Measurements from ENCODE around the gene SUSD4. TPM values are rescaled to one million over a fixed set of nuclear protein-coding genes. Genes with fewer than 3 reads are reported as not detected.

SUSD4 gene
- polyA plus RNA-seq, 1 of the 3 experiments (the other 2 are of a cell fraction): 0.31 TPM

DNA sequence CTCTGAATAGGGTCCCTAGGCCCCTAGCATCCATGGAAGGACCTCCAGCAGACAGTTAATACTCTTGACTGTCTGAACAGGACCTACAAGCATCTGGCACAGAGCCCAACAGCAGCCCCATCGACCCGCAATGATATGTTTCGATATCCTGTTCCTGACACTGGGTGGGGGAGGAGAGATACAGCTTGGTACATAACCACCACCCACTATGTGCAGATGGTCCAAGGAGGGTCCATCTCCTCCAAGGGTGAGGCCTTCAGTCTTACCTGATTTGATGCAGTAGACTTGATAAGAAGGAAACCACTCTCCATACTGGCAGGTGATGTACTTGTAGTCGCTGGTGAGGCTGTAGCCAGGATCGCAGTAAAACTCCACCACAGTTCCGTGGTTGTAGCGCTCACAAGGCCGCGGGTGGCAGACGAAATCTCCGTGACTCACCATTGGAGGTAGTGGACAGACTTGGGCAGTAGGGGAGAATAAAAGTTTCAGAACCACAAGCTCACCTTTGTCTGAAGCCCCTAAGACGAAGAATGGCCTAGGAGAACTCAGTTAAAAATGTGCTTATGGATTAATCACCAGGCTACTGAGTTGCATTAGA lies 134.9 kb downstream of the SUSD4 start:
- Histone ChIP-seq H3F3A (replicated peaks; ENCODE audit: insufficient read depth) (peaks cover 14% of the 10 kb centered on the region), H2AFZ (ENCODE audit: low read depth) (no peak overlapping the region), H3K9me2 (no peaks in the 10 kb centered on the region), H3K36me3 (replicated peaks in 1 of 2; ENCODE audit: control insufficient read depth in 1 of 2, insufficient read depth in 2 of 2, low read length in 1 of 2) (no peaks in the 10 kb centered on the region), H3K79me2 (ENCODE audit: insufficient read depth) (no peaks in the 10 kb centered on the region), H3K4me2 (no peak overlapping the region), H3K27ac (ENCODE audit: low read depth in 2 of 2, low read length in 1 of 2) (no peak overlapping the region), H3K4me1 (ENCODE audit: control insufficient read depth in 1 of 2, insufficient read depth in 2 of 2, low read depth in 1 of 2, low read length in 1 of 2) (peaks cover 0 to 17% of the 10 kb centered on the region in 2 experiments; a peak in 1 of 4 replicates), H3K9me3 (no peaks in the 10 kb centered on the region), H4K20me1 (ENCODE audit: insufficient read depth) (no peaks in the 10 kb centered on the region), H3K27me3 (ENCODE audit: insufficient read depth) (no peaks in the 10 kb centered on the region; the same call in 1 of the 2 replicates), H3K4me3 (ENCODE audit: low read depth in 2 of 2, low read length in 1 of 2) (no peak overlapping the region), H3K9ac (no peak overlapping the region)
- ChIA-PET CTCF (no interaction called here), POLR2A (no interaction called here)
- TF ChIP-seq RAD21 (IDR thresholded peaks at IDR 0.05; ENCODE audit: low read length) (no peak), NFIC (IDR thresholded peaks at IDR 0.05; ENCODE audit: borderline replicate concordance) (no peak), JUND (IDR thresholded peaks at IDR 0.05) (no peak), MXI1 (IDR thresholded peaks at IDR 0.05; ENCODE audit: low read depth, low read length) (no peak), CHD2 (IDR thresholded peaks at IDR 0.05; ENCODE audit: low read length, partially characterized antibody) (no peak), TEAD4 (IDR thresholded peaks at IDR 0.05; ENCODE audit: borderline replicate concordance, insufficient read depth) (no peak), TCF12 (IDR thresholded peaks at IDR 0.05) (no peak)
- TF ChIP-seq, protein P1, sequence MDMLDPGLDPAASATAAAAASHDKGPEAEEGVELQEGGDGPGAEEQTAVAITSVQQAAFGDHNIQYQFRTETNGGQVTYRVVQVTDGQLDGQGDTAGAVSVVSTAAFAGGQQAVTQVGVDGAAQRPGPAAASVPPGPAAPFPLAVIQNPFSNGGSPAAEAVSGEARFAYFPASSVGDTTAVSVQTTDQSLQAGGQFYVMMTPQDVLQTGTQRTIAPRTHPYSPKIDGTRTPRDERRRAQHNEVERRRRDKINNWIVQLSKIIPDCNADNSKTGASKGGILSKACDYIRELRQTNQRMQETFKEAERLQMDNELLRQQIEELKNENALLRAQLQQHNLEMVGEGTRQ (IDR thresholded peaks at IDR 0.05; ENCODE audit: borderline replicate concordance, low read depth, low read length): no peak
- TF ChIP-seq, protein P2, sequence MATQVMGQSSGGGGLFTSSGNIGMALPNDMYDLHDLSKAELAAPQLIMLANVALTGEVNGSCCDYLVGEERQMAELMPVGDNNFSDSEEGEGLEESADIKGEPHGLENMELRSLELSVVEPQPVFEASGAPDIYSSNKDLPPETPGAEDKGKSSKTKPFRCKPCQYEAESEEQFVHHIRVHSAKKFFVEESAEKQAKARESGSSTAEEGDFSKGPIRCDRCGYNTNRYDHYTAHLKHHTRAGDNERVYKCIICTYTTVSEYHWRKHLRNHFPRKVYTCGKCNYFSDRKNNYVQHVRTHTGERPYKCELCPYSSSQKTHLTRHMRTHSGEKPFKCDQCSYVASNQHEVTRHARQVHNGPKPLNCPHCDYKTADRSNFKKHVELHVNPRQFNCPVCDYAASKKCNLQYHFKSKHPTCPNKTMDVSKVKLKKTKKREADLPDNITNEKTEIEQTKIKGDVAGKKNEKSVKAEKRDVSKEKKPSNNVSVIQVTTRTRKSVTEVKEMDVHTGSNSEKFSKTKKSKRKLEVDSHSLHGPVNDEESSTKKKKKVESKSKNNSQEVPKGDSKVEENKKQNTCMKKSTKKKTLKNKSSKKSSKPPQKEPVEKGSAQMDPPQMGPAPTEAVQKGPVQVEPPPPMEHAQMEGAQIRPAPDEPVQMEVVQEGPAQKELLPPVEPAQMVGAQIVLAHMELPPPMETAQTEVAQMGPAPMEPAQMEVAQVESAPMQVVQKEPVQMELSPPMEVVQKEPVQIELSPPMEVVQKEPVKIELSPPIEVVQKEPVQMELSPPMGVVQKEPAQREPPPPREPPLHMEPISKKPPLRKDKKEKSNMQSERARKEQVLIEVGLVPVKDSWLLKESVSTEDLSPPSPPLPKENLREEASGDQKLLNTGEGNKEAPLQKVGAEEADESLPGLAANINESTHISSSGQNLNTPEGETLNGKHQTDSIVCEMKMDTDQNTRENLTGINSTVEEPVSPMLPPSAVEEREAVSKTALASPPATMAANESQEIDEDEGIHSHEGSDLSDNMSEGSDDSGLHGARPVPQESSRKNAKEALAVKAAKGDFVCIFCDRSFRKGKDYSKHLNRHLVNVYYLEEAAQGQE (IDR thresholded peaks at IDR 0.05; ENCODE audit: low read depth, low read length): no peak
- TF ChIP-seq, protein P3, sequence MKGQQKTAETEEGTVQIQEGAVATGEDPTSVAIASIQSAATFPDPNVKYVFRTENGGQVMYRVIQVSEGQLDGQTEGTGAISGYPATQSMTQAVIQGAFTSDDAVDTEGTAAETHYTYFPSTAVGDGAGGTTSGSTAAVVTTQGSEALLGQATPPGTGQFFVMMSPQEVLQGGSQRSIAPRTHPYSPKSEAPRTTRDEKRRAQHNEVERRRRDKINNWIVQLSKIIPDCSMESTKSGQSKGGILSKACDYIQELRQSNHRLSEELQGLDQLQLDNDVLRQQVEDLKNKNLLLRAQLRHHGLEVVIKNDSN (IDR thresholded peaks at IDR 0.05; ENCODE audit: borderline replicate concordance, low read depth): no peak
- TF ChIP-seq, protein P4, sequence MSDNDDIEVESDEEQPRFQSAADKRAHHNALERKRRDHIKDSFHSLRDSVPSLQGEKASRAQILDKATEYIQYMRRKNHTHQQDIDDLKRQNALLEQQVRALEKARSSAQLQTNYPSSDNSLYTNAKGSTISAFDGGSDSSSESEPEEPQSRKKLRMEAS (IDR thresholded peaks at IDR 0.05; ENCODE audit: low read depth): no peak
- TF ChIP-seq, protein P5, sequence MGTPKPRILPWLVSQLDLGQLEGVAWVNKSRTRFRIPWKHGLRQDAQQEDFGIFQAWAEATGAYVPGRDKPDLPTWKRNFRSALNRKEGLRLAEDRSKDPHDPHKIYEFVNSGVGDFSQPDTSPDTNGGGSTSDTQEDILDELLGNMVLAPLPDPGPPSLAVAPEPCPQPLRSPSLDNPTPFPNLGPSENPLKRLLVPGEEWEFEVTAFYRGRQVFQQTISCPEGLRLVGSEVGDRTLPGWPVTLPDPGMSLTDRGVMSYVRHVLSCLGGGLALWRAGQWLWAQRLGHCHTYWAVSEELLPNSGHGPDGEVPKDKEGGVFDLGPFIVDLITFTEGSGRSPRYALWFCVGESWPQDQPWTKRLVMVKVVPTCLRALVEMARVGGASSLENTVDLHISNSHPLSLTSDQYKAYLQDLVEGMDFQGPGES (IDR thresholded peaks at IDR 0.05; ENCODE audit: low read depth, low read length): no peak
- TF ChIP-seq, protein P6, sequence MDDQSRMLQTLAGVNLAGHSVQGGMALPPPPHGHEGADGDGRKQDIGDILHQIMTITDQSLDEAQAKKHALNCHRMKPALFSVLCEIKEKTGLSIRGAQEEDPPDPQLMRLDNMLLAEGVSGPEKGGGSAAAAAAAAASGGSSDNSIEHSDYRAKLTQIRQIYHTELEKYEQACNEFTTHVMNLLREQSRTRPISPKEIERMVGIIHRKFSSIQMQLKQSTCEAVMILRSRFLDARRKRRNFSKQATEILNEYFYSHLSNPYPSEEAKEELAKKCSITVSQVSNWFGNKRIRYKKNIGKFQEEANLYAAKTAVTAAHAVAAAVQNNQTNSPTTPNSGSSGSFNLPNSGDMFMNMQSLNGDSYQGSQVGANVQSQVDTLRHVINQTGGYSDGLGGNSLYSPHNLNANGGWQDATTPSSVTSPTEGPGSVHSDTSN (IDR thresholded peaks at IDR 0.05): no peak
- 93% methylated on average over 12 of the region's 12 CpGs for WGBS (ENCODE audit: low lambda C conversion rate)
- DNase-seq: no peak

Data from SK-N-SH (cell line).